Cardiac muscle cell (in vitro differentiated cells and primary cell): ENCODE data around the gene PROCA1. TPM values are rescaled to one million over a fixed set of nuclear protein-coding genes. Genes with fewer than 3 reads are reported as not detected.
"Not testable (repeated sequence)": the region's sequence is repeated elsewhere in the genome, so short reads cannot be mapped to it uniquely, and the experiment has no call there.

Experiments
- DNase-seq, 2 donors: peaks; one replicate each; pipeline versions ENCODE4 v3.0.0 to v3.0.0-alpha.2; 2010 to 2017; ENCODE audit warnings: low read depth in 1 of 2, low spot score in 1 of 2
- H3K27ac ChIP-seq: fragments of 200-600 bp; sonication (generic); 2 replicates; pipeline ENCODE4 v1.5.1; 2016
- H3K27me3 ChIP-seq: fragments of 200-600 bp; sonication (generic); 2 replicates; pipeline ENCODE4 v1.6.0; 2016; ENCODE audit warnings: control low read depth
- H3K36me3 ChIP-seq: fragments of 200-600 bp; sonication (generic); 2 replicates; pipeline ENCODE4 v1.5.1; 2016; ENCODE audit warnings: control low read depth
- H3K4me1 ChIP-seq: fragments of 200-600 bp; sonication (generic); 2 replicates; pipeline ENCODE4 v1.8.1; 2017; ENCODE audit warnings: low read depth, mild to moderate bottlenecking, mixed run types
- H3K4me3 ChIP-seq: fragments of 200-600 bp; sonication (generic); 2 replicates; pipeline ENCODE4 v1.5.1; 2016; ENCODE audit warnings: mild to moderate bottlenecking
- H3K9me3 ChIP-seq: fragments of 200-600 bp; sonication (generic); 2 replicates; pipeline ENCODE4 v1.5.1; 2017; ENCODE audit warnings: low read depth, mild to moderate bottlenecking, control low read depth
- polyA plus RNA-seq: library from polyadenylated mRNA; unstranded; fragments of >200 nt; fragmentation: Nextera tagmentation; extraction: Ambion mirVana; gene quantifications from 2 replicates; pipeline ENCODE4 v1.2.1, GENCODE V29; 2016
- total RNA-seq: library from RNA; depleted of rRNA; stranded (reverse); fragments of >200 nt; gene quantifications from 2 replicates; pipeline ENCODE4 v1.2.3, GENCODE V29; 2016
- TF ChIP-seq, protein P1 (sequence below): IDR thresholded peaks from 2 replicates; pipeline ENCODE4 v1.5.1; 2012; ENCODE audit warnings: low read depth, mild to moderate bottlenecking, low read length

Gene PROCA1
- total and polyA plus RNA-seq, 2 experiments from 2014 or later: 7.8 to 44.8 TPM

DNA sequence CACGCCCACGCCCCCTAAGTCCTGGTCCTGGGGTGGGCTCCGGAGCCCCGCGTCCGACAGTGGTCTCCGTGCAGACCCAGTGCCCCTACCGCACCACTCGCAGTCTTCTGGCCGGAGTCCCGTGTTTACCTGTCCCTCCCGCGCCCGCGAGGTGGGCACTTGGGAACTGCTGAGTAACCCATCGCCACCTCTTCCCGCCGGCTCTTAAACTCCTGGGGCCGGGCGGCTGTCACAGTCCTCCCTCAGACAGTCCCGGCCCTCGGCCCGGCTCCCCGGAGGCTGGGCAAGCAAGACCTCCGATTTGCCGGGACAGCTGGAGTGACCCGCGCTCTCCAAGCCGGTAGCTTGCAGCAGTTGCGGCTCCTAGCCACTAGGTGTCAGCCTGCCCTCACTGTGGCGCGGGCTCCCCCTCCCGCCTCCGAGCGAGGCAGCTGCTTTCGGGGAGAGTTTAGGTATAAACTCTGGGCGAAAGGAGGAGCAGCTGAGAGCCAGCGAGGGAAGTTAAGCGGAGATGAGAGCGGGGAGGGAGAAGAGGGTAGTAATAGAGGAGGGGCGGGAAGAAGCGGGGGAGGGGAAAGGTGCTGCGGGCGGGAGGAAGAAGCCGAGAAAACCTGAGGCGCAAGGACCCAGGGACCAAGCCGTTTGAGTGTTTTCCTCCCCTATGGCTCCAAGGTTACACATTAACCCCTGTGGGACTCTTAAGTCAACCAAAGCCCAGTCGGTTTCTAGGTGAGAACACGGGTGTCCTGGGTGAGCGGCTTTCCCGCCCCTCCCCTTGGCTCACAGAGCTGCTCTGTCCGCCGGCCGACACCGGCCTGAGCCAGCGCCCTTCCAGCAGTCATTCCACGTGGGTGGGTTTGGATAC lies 15.2 kb upstream of the PROCA1 start:
- no peaks in the 10 kb centered on the region for H3K4me1 ChIP-seq
- DNase-seq: peak; percentile 96 to 97
- no peaks in the 10 kb centered on the region for H3K27me3 ChIP-seq
- TF ChIP-seq, protein P1, sequence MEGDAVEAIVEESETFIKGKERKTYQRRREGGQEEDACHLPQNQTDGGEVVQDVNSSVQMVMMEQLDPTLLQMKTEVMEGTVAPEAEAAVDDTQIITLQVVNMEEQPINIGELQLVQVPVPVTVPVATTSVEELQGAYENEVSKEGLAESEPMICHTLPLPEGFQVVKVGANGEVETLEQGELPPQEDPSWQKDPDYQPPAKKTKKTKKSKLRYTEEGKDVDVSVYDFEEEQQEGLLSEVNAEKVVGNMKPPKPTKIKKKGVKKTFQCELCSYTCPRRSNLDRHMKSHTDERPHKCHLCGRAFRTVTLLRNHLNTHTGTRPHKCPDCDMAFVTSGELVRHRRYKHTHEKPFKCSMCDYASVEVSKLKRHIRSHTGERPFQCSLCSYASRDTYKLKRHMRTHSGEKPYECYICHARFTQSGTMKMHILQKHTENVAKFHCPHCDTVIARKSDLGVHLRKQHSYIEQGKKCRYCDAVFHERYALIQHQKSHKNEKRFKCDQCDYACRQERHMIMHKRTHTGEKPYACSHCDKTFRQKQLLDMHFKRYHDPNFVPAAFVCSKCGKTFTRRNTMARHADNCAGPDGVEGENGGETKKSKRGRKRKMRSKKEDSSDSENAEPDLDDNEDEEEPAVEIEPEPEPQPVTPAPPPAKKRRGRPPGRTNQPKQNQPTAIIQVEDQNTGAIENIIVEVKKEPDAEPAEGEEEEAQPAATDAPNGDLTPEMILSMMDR: peak; percentile 96
- H3K9me3 ChIP-seq: no peaks in the 10 kb centered on the region
- peak overlapping the region; percentile 78 for H3K4me3 ChIP-seq
- peak overlapping the region; percentile 75 for H3K27ac ChIP-seq
- H3K36me3 ChIP-seq: peaks cover 10% of the 10 kb centered on the region

DNA sequence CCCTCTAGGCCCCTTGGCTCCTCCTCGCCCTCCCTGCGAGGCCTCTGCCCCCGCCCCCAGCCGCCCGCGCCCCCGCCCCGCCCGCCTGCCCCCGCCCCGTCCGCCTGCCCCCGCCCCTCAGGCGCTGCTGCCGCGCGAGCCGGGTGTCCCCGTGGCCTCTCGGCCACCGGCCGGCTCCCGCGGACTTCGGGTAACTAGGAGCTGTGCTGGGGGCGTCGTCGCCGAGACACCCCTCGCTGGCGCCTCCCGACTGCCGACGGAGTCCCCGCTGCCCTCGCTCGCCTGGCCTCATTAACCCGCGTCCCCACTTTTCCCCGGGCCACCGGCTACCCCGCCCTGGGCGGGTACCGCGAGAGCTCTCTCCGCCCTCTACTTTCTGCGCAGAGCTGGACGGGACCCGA lies 14.5 kb upstream of the PROCA1 start, which contains the start of gene TLCD1:
Gene TLCD1, minus strand, starts transcription at position 8 of the 401 bp plus-strand sequence. CDS start 136 bp downstream, outside the sequence.
- peak; percentile 61 to 85 for DNase-seq
- TF ChIP-seq, protein P1: no peak
- peak within 1 kb of the TSS; percentile 75 for H3K27ac ChIP-seq

DNA sequence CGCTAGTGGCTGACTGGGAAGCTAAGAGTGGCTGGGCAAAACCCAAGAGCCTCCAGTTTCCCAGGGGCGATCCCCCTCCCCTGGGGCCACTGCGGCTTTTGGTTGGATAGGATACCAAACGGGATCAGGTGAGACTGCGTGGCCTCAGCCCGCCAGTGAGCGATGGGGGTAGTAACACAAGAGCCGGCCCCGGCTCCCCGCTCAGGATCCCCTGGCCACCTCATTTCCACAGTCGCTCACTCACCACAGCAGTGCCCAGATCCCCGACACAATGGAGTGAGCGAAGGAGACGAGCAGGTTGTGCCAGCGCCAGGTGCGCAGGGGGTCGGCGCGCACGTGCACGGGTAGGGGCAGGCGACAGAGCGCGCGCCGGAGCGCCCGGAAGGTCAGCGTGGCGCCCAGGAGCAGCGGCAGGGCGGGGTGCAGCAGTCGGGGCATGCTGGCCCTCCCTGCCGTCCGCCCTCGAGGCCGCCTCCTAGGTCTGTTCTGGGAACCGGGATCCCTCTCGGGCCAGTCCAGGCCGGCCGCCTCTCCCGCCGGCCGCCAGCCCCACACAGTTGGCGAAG lies 14.1 kb upstream of the PROCA1 start:
- TF ChIP-seq, protein P1: no peak
- Histone ChIP-seq H3K27ac (peak overlapping the region; percentile 69), H3K4me1 (peaks cover 6% of the 10 kb centered on the region), H3K36me3 (peaks cover 21% of the 10 kb centered on the region), H3K9me3 (no peaks in the 10 kb centered on the region), H3K27me3 (no peaks in the 10 kb centered on the region), H3K4me3 (peak overlapping the region; percentile 78)
- peak in 1 of 2 donors; percentile 89 for DNase-seq

More for the DNA sequence above, 14.5 kb upstream of the PROCA1 start, which contains the start of gene TLCD1:
- H3K27me3 ChIP-seq: no peaks in the 10 kb centered on the region
- H3K9me3 ChIP-seq: no peaks in the 10 kb centered on the region
- H3K36me3 ChIP-seq: peaks cover 17% of the 10 kb centered on the region
- H3K4me3 ChIP-seq: peak within 1 kb of the TSS; percentile 78
- H3K4me1 ChIP-seq: peaks cover 1% of the 10 kb centered on the region

DNA sequence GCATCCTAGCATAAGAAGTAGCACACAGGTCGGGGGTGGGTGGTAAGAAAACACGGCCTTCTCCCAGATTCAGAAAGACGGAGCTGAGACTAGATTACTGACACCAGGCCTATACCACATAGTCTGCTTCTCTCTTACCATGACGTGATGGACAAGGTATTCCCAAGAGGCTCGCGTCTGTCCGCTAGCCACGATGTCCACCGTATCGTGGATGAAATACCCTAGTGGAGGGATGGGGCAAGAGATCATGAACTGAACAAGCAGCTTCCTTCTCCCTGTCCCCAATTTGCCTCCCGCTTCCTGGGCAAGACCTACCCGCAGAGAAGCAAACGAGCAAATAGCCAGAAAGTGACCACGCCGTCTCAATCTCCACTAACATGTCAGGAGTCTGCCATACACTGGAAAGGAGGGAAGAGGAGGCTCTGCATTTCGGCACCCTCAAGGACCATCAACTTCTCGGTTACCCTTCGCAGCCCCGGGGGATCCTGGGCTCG lies 13.5 kb upstream of the PROCA1 start:
- peaks cover 21% of the 10 kb centered on the region for H3K36me3 ChIP-seq
- peaks cover 6% of the 10 kb centered on the region for H3K4me1 ChIP-seq
- H3K27me3 ChIP-seq: no peaks in the 10 kb centered on the region
- H3K4me3 ChIP-seq: peak overlapping the region; percentile 78
- H3K9me3 ChIP-seq: no peaks in the 10 kb centered on the region
- DNase-seq: peak in 1 of 2 donors; percentile 63
- TF ChIP-seq, protein P1: no peak
- peak overlapping the region; percentile 69 for H3K27ac ChIP-seq

DNA sequence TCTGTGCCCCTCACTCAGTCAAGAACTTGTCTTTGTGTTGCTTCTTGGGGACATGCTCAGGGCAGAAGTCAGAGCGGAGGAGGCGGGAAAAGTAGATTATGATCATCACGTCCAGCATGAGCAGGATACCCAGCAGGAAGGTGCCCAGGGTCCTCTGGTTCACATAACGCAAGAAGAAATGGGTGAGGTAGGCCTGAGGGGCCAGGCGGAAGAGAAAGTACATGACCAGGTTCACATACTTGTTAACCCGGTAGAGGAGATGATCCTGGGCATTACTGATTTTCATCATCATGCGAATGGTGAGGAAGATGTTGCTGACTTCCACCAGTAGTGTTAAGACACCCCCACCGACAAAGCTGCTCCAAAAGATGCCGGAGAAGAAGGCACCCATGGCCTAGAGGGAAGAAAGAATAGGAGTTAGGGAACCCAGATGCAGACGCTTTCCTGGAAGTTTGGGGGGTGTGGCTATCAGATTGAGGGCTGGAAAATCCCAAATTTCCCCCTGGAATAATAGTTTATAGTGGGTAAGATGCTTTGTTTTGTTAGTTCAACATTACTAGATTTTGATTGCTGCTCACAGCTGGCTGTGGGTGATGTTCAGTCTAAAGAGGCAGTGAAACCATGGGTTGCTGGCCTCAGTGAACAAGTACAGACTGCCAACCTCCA lies 12.9 kb upstream of the PROCA1 start:
- Histone ChIP-seq H3K36me3 (peaks cover 21% of the 10 kb centered on the region), H3K27me3 (no peaks in the 10 kb centered on the region), H3K4me3 (peak overlapping the region; percentile 78), H3K9me3 (no peaks in the 10 kb centered on the region), H3K4me1 (peaks cover 6% of the 10 kb centered on the region), H3K27ac (peak overlapping the region; percentile 69)
- TF ChIP-seq, protein P1: no peak
- DNase-seq: no peak

DNA sequence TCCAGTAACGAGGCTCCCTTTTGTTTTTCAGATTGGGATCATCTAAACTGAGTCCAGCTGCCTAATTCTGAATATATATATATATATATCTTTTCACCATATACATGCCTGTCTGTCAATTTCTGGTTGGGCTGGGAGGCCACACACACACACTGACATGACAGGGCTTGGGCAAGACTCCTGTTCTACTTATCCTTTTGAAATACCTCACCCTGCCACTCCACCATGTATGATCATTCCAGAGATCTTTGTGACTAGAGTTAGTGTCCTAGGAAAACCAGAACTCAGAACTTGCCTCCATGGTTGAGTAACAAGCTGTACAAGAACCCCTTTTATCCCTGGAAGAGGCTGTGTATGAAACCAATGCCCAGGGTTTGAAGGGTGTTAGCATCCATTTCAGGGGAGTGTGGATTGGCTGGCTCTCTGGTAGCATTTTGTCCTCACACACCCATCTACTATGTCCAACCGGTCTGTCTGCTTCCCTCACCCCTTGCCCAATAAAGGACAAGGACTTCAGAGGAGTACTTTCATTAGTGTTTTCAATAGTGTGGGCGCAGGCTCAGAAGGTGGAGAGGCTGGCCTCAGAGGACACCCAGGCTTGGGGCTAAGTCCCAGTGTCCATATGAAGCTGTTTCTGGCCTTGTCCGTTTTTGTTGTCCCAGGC lies 12.3 kb upstream of the PROCA1 start:
- not testable (repeated sequence) for H3K9me3 ChIP-seq, H3K27ac ChIP-seq, H3K27me3 ChIP-seq, H3K4me3 ChIP-seq, H3K4me1 ChIP-seq, DNase-seq
- H3K36me3 ChIP-seq: peaks cover 21% of the 10 kb centered on the region
